ENCODE results near the gene LRBA. TPM values are rescaled to one million over a fixed set of nuclear protein-coding genes. Genes with fewer than 3 reads are reported as not detected.

LRBA gene
- total and polyA plus RNA-seq, 2 donors (not counting 3 experiments of a cell fraction or from before 2014, with no cell fraction given) = 18.0 to 35.1 TPM

DNA sequence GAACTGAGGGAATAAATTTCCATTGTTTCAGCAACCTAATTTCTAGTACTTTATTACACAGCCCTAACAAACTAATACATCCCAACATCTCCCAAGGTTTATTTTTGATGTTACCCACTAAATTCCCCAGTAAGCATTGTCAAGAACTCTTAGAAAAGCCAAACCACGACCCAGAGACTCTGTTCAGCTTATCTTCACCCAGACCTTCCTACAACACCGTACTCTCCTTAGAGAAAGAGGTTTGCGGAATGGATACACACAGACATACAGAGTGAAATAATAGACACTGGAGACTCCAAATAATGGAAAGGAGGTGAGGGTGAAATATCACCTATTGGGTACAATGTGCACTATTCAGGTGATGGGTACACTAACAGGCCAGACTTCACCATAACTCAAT is 75.6 kb downstream of the LRBA start:
- BruUV-seq (replicated peaks) = no TSS peak
- intact Hi-C loops (cut with micrococcal nuclease) = no loop called here

More for the DNA sequence above, 75.6 kb downstream of the LRBA start:
- H3K4me1 ChIP-seq (ENCODE audit: control insufficient read depth, extremely low read depth, insufficient read depth, low read length) = peaks cover 8% of the 10 kb centered on the region
- H3K9me3 ChIP-seq (replicated peaks; ENCODE audit: control insufficient read depth, insufficient read depth, low read length) = no peaks in the 10 kb centered on the region
- POLR2A ChIA-PET = no interaction called here
- FAIRE-seq (no peak), DNase-seq (ENCODE audit: low read depth, low spot score) (no peak)
- H3K27ac ChIP-seq (ENCODE audit: insufficient read depth, low read depth, low read length) = no peak overlapping the region
- H3K9me1 ChIP-seq (replicated peaks; ENCODE audit: control insufficient read depth, extremely low read depth, insufficient read depth, low read length) = no peaks in the 10 kb centered on the region
- H2AFZ ChIP-seq (ENCODE audit: low read depth, low read length) = no peak overlapping the region
- H4K20me1 ChIP-seq (replicated peaks; ENCODE audit: control insufficient read depth, extremely low read depth, insufficient read depth, low read length) = no peaks in the 10 kb centered on the region
- H3K4me2 ChIP-seq (ENCODE audit: insufficient read depth, low read length) = no peak overlapping the region
- H3K36me3 ChIP-seq (ENCODE audit: control insufficient read depth in 2 of 2, extremely low read depth in 1 of 2, insufficient read depth in 2 of 2, low read length in 2 of 2) = no peaks in the 10 kb centered on the region
- no peak overlapping the region for H3K9ac ChIP-seq (replicated peaks; ENCODE audit: extremely low read depth, insufficient read depth, low read length)
- TF ChIP-seq MAX (IDR thresholded peaks at IDR 0.05; ENCODE audit: insufficient read depth, insufficient read length) = no peak
- TF ChIP-seq JUN (IDR thresholded peaks at IDR 0.05; ENCODE audit: borderline replicate concordance, insufficient read depth, insufficient read length, low read depth) = no peak
- TF ChIP-seq EZH2 (IDR thresholded peaks at IDR 0.05; ENCODE audit: borderline replicate concordance, low read depth, low read length, severe bottlenecking) = no peak
- TF ChIP-seq MYC (IDR thresholded peaks at IDR 0.05; ENCODE audit: low read depth, low read length) = no peak
- TF ChIP-seq CTCF (IDR thresholded peaks at IDR 0.05; ENCODE audit: extremely low read depth in 1 of 2, insufficient read depth in 1 of 2, low read depth in 1 of 2, low read length in 2 of 2) = no peak
- no peak for TF ChIP-seq POLR2AphosphoS5 (IDR thresholded peaks at IDR 0.05; ENCODE audit: insufficient read depth, low read depth, low read length)
- TF ChIP-seq FOS (IDR thresholded peaks at IDR 0.05; ENCODE audit: borderline replicate concordance, insufficient read depth, low read length) = no peak
- no peak for TF ChIP-seq GATA2 (IDR thresholded peaks at IDR 0.05; ENCODE audit: insufficient read depth, insufficient read length, low read depth, low read length)
- no peak for TF ChIP-seq POLR2A (IDR thresholded peaks at IDR 0.05; ENCODE audit: low read depth, low read length)
- peaks cover 1% of the 10 kb centered on the region for H3K79me2 ChIP-seq (ENCODE audit: control insufficient read depth, insufficient read depth, low read length)
- H3K4me3 ChIP-seq (replicated peaks in 1 of 3; ENCODE audit: insufficient read depth in 1 of 3, low read depth in 1 of 3, low read length in 3 of 3) = no peak overlapping the region
- CTCF ChIA-PET = no interaction called here
- dilution Hi-C loops (cut with MboI; ENCODE audit: extremely low pct_ligation_motif_present, low sequenced_read_pairs) = no loop called here
- H3K27me3 ChIP-seq (ENCODE audit: control insufficient read depth in 2 of 2, insufficient read depth in 2 of 2, low read length in 2 of 2) = no peaks in the 10 kb centered on the region
